Spleen (tissue), 11 donors: ENCODE data around the gene CST3. TPM values are rescaled to one million over a fixed set of nuclear protein-coding genes. Genes with fewer than 3 reads are reported as not detected.

Experiments used
- DNase-seq: peaks from one replicate; pipeline ENCODE4 v3.0.0-alpha.2; 2020
- H3K27ac ChIP-seq, 8 donors: fragments of 200-600 bp; sonication (generic) in 7 of 8; 1 replicate in 4 of 8; 2 replicates in 4 of 8; pipeline versions ENCODE4 v1.5.0 to v1.8.0; 2016 to 2021; ENCODE audit warnings: inconsistent platforms in 4 of 8, mild to moderate bottlenecking in 4 of 8, moderate library complexity in 1 of 8
- H3K27me3 ChIP-seq, 7 donors: fragments of 200-600 bp; sonication (generic) in 6 of 7; replicated peaks in 1 of 7; 1 replicate in 4 of 7; 2 replicates in 3 of 7; pipeline versions ENCODE4 v1.5.0 to v1.8.0; 2016 to 2021; ENCODE audit warnings: inconsistent platforms in 3 of 7, mild to moderate bottlenecking in 1 of 7
- H3K36me3 ChIP-seq, 6 donors: fragments of 200-600 bp; sonication (generic) in 5 of 6; 1 replicate in 4 of 6; 2 replicates in 2 of 6; pipeline versions ENCODE4 v1.5.0 to v1.8.0; 2016 to 2021; ENCODE audit warnings: inconsistent platforms in 2 of 6
- H3K4me1 ChIP-seq, 6 donors: fragments of 200-600 bp; sonication (generic) in 5 of 6; 1 replicate in 3 of 6; 2 replicates in 3 of 6; pipeline versions ENCODE4 v1.5.0 to v1.8.0; 2016 to 2021; ENCODE audit warnings: inconsistent platforms in 3 of 6
- H3K4me3 ChIP-seq, 8 donors: fragments of 200-600 bp; sonication (generic) in 7 of 8; 1 replicate in 4 of 8; 2 replicates in 4 of 8; pipeline versions ENCODE4 v1.5.0 to v1.8.0; 2016 to 2021; ENCODE audit warnings: inconsistent platforms in 4 of 8, mild to moderate bottlenecking in 4 of 8, moderate library complexity in 2 of 8
- H3K9me3 ChIP-seq, 8 donors: fragments of 200-600 bp; sonication (generic) in 7 of 8; 1 replicate in 4 of 8; 2 replicates in 4 of 8; pipeline versions ENCODE4 v1.5.0 to v1.8.0; 2016 to 2021; ENCODE audit warnings: inconsistent platforms in 4 of 8
- CTCF ChIP-seq, 11 experiments: fragments of 200-600 bp in 7 of 11; fragments of 450-650 bp in 4 of 11; sonication (generic) in 4 of 11; IDR thresholded peaks in 8 of 11; conservative IDR thresholded peaks in 3 of 11; 1 replicate in 7 of 11; 2 replicates in 4 of 11; pipeline versions ENCODE4 v1.4.0 to v1.8.0; 2016 to 2021; ENCODE audit warnings: antibody characterized with exemption in 11 of 11, inconsistent platforms in 4 of 11, mild to moderate bottlenecking in 1 of 11
- POLR2A ChIP-seq, 3 donors: fragments of 450-650 bp; IDR thresholded peaks; one replicate each; pipeline ENCODE4 v1.5.1; 2017; ENCODE audit warnings: antibody characterized with exemption in 3 of 3, mild to moderate bottlenecking in 1 of 3
- POLR2AphosphoS5 ChIP-seq, 3 donors: sonication (generic); formaldehyde crosslinking; IDR thresholded peaks; one replicate each; pipeline ENCODE4 v1.5.1; 2017; ENCODE audit warnings: antibody characterized with exemption in 3 of 3
- WGBS, 5 donors: extraction: QIAGEN DNeasy Blood & Tissue Kit in 3 of 5; methylation state at CpG; one replicate each; pipeline versions ENCODE4 v1.1.5 to v1.1.7; 2013 to 2018; 5-methylcytosine and 5-hydroxymethylcytosine counted together
- intact Hi-C: fragments of 100-400 bp; cut with DNase I; formaldehyde crosslinking; loops from one replicate; pipeline ENCODE4 v1.15.0; 2023; ENCODE audit warnings: low total_unique reads
- polyA plus RNA-seq, 3 donors: library from polyadenylated mRNA; stranded (reverse); fragments of 200-250 nt; gene quantifications; one replicate each; pipeline ENCODE4 v1.2.1, GENCODE V29; 2013
- total RNA-seq, 7 donors: library from RNA; depleted of rRNA in 3 of 7; stranded (reverse); fragments of >200 nt in 3 of 7; fragmentation: NEBNext Ultra II Directional in 4 of 7; extraction: Animal tissue kit (Norgen Biotek cat#: 25700) in 4 of 7; gene quantifications; one replicate each; pipeline versions ENCODE4 v1.1.0 to v1.2.1, GENCODE V29; 2016 to 2021
- donor health status: healthy with polysubstance abuse.
- donor health status: DM: no; HTN: no; CAD: no; lungs with moderate emphysema.
- donor health status: DM: no; HTN: no; CAD: no.
- donor health status: Bipolar disorder and iron deficiency.
- donor health status: healthy.
- donor health status: DM: no; HTN: no; CAD: no.
- donor health status: DM: yes; HTN: yes; CAD: no.

CST3 gene
- total and polyA plus RNA-seq, 10 donors = 199 to 1,082 (median 595) TPM

DNA sequence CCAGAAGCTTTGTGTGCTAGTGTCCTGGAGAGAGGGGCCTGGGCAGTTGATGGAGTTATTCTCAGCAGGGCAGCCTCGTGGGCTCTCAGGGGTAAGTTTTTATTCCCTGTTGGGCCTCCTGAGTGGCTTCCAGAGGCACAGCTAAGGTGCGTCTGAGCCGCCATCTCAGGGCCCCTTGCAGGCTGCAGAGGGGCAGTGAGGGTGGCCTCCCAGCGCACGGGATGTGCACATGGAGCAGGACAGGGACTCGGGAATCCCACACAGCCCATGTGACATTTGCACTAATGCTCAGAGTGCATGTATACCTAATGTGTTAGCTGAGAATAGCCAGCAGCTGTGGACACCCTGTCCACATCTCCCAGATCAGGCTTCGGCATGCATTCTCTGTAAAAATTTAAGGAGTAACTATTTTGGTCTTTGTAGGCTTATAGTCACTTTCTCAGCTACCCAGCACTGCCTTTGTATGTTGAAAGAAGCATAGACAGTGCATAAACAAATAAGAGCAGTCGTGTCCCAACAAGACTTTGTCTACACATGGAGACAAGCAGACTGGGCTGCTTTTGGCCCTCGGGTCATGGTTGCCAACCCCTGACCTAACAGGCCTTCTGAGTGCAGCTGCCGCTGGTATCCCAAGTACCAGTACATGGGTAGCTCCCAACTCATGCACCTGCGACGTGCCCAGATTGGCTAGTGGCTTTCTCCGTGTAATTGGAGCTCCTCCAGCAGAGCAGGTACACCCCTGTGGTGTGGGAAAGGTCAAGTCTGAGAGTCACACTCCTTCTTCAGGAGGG lies 50.8 kb downstream of the CST3 start:
- intact Hi-C loops = no loop called here
- WGBS, 5 donors = 69 to 87% (median 80%) methylated on average over 13 of the region's 13 CpGs
- no peak overlapping the region for H3K27ac ChIP-seq
- no peaks in the 10 kb centered on the region for H3K9me3 ChIP-seq
- H3K27me3 ChIP-seq = peaks cover 0 to 41% (median 0%) of the 10 kb centered on the region in 7 donors
- no peak overlapping the region for H3K4me3 ChIP-seq
- no peaks in the 10 kb centered on the region for H3K4me1 ChIP-seq
- TF ChIP-seq POLR2A (IDR thresholded peaks at IDR 0.05) = no peak
- TF ChIP-seq CTCF (IDR thresholded peaks at IDR 0.05 in 8 of 11, conservative IDR thresholded peaks at IDR 0.05 in 3 of 11) = no peak
- no peak for TF ChIP-seq POLR2AphosphoS5 (IDR thresholded peaks at IDR 0.05)
- DNase-seq = no peak
- no peaks in the 10 kb centered on the region for H3K36me3 ChIP-seq

- Histone ChIP-seq H3K4me3 (no peak overlapping the region), H3K4me1 (no peaks in the 10 kb centered on the region), H3K27ac (no peak overlapping the region), H3K9me3 (no peaks in the 10 kb centered on the region), H3K36me3 (no peaks in the 10 kb centered on the region), H3K27me3 (peaks cover 0 to 49% (median 0%) of the 10 kb centered on the region in 7 donors)
- no peak for DNase-seq
- intact Hi-C loops = no loop called here
- TF ChIP-seq POLR2AphosphoS5 (IDR thresholded peaks at IDR 0.05) = no peak
- no peak for TF ChIP-seq POLR2A (IDR thresholded peaks at IDR 0.05)
- TF ChIP-seq CTCF (IDR thresholded peaks at IDR 0.05 in 8 of 11, conservative IDR thresholded peaks at IDR 0.05 in 3 of 11) = no peak
- 58 to 80% (median 78%) methylated on average over 4 to 5 of the region's 5 CpGs for WGBS, 5 donors
Observed at GRCh38 chr20:23585808-23586734, 51.7 kb downstream of the CST3 start.

DNA sequence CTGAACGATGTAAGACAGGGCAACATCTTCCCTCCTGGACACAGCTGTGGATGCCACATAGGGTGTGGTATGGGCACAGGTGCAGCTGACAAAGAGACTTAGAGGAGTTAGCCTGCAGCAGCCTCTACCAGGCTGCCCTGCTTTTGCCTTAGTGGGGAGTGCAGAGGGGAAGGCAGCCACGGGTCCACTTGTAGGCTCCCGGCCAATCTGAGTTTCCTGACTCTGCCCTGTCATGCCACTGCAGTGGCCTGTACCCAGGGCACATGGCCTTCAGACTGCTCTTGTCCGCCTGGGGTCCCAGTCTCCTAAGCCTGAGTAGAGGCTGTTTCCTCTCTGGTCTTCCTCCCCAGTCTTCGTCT lies 52.3 kb downstream of the CST3 start:
- intact Hi-C loops = no loop called here
- H3K9me3 ChIP-seq = no peaks in the 10 kb centered on the region
- H3K4me1 ChIP-seq = no peaks in the 10 kb centered on the region
- 65 to 84% (median 70%) methylated on average over 4 to 5 of the region's 5 CpGs for WGBS, 5 donors
- TF ChIP-seq POLR2A (IDR thresholded peaks at IDR 0.05) = no peak
- no peak for TF ChIP-seq CTCF (IDR thresholded peaks at IDR 0.05 in 8 of 11, conservative IDR thresholded peaks at IDR 0.05 in 3 of 11)
- no peaks in the 10 kb centered on the region for H3K36me3 ChIP-seq
- DNase-seq = no peak
- H3K4me3 ChIP-seq = no peak overlapping the region
- H3K27me3 ChIP-seq = peaks cover 0 to 50% (median 0%) of the 10 kb centered on the region in 7 donors
- no peak overlapping the region for H3K27ac ChIP-seq
